NCI-H510A (cell line): ENCODE data around the gene SOX5.
"Not testable (repeated sequence)": the region's sequence is repeated elsewhere in the genome, so short reads cannot be mapped to it uniquely, and the experiment has no call there.

Experiments
- DNase-seq: peaks from one replicate; lab custom pipeline; 2025; lab: John Stamatoyannopoulos, UW

Gene SOX5

GRCh38 chr12:23542187-23542586, 407.3 kb downstream of the SOX5 start:
- DNase-seq: no peak

DNA sequence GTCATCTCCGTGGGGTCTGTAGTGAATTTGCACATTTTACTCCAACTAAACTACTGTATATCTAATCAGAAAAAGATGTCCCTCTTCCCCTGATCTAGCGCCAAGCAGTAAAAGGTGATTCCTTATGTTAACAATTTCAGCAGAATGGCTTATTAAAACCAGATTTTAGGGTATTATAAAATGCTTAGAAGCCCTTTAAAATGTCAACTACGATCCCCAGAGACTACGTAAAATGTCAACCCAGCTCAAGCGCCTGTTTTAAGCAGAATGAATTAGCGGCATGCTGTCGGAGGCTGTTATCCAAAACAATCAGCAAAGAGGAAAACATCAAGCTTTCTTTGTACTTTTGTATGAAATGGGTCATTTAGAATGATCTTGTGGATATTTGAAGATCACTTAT, 408.9 kb downstream of the SOX5 start:
- no peak for DNase-seq

DNA sequence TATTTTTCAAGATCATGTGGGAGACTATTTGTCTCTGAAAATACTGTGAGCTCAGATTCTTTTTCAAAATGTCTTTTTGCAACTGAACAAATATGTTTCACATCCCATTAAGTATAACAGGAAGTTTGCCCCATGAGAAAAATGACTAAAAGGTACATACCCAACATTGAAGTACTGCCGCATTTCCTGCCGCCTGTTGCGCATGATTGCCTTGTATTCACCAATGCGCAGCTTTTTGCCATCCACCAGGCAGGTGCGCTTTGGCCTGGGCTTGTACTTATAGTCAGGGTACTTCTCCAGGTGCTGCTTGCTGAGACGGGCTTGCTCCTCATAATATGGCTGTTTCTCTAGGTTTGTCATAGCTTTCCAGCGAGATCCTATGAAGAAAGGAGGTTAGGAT, 413.2 kb downstream of the SOX5 start:
- peak; percentile 83 for DNase-seq

GRCh38 chr12:23535441-23535840, 414.0 kb downstream of the SOX5 start:
- no peak for DNase-seq

- peak; percentile 50 for DNase-seq
Observed at GRCh38 chr12:23534196-23534595, 415.3 kb downstream of the SOX5 start.

GRCh38 chr12:23533699-23534098, 415.8 kb downstream of the SOX5 start:
- no peak for DNase-seq

DNA sequence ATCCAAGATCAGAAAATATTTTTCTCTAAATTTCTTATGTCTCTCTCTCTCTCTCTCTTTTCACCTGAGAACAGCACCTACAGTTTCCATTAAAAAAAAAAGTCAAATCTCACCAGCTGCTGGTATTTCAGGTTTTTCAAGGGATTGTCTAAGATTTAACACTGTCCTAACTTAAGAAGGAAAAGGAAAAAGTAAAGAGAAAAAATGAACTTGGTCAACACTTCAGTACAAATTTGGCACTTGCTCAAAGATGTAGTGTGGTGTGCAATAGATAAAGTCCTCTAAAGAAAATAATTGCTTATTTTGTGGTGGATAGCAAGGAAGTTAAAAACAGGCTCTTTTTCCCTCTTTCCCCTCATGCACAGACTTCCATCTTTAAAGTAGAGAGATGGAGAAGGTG, 416.2 kb downstream of the SOX5 start:
- no peak for DNase-seq

DNA sequence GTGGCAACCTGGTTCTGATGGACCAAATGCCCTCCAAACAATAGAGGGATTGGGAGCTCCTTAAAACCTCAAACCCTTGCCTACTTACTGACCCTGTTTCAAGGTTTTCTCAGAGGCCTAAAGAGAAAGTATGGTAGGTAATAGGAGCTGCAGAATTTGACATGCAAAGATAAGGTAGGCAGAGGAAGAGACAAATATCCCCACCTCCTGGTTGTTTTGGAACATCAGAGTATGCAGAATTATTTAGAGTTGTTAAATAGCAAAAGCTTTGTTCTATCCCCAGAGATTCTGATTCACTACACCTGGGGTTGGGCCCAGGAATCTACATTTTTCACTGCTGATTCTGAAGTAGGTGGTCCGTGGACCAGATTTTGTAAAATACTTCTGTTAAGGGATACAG, 421.2 kb downstream of the SOX5 start:
- DNase-seq: no peak

- DNase-seq: no peak
Observed at GRCh38 chr12:23525450-23526072, 423.9 kb downstream of the SOX5 start.

DNA sequence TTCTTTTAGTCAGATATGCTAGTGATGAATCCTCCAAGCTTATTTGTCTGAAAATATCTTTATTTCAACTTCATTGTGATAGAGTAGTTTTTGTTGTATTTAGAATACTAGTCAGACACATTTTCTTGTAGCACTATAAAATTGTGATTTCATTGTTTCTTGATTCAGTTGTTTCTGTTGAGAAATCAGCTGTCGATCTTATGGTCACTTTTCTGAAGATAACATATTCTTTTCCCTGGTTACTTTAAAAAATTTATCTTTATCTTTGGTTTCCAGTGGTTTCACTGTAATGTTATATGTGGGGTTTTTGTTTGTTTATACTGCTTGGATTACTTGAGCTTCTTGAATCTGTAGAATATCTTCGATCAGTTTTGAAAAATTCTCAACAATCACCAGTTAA, 426.1 kb downstream of the SOX5 start:
- no peak for DNase-seq

DNA sequence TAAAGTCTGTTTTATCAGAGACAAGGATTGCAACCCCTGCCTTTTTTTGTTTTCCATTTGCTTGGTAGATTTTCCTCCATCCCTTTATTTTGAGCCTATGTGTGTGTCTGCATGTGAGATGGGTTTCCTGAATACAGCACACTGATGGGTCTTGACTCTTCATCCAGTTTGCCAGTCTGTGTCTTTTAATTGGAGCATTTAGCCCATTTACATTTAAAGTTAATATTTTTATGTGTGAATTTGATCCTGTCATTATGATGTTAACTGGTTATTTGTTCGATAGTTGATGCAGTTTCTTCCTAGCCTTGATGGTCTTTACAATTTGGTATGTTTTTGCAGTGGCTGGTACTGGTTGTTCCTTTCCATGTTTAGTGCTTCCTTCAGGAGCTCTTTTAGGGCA, 430.0 kb downstream of the SOX5 start:
- DNase-seq: not testable (repeated sequence)

DNA sequence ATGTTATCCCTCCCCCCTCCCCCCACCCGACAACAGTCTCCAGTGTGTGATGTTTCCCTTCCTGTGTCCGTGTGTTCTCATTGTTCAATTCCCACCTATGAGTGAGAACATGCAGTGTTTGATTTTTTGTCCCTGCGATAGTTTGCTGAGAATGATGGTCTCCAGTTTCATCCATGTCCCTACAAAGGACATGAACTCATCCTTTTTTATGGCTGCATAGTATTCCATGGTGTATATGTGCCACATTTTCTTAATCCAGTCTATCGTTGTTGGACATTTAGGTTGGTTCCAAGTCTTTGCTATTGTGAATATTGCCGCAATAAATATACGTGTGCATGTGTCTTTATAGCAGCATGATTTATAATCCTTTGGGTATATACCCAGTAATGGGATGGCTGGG, 433.7 kb downstream of the SOX5 start:
- not testable (repeated sequence) for DNase-seq

GRCh38 chr12:23510484-23510883, 439.0 kb downstream of the SOX5 start:
- DNase-seq: no peak

DNA sequence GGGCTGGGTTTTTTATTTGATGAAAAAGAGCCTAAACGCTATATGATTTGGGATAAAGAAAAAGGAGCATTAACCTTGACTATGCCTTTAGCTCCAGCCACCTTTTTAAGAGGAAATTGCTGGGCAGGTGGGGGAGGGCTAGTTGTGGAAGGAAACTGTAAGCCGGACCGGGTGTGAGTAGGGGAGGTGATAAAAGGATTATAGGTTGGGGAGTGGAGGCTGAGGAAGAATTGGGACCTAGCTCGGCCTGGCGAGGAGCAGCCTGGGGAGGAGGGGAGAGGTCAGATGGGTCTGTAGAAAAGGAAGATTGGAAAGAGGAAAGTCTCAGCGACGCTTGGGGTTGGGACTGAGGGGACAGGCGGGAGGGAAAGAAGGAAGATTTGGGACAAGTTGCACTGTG, 439.6 kb downstream of the SOX5 start:
- not testable (repeated sequence) for DNase-seq

DNA sequence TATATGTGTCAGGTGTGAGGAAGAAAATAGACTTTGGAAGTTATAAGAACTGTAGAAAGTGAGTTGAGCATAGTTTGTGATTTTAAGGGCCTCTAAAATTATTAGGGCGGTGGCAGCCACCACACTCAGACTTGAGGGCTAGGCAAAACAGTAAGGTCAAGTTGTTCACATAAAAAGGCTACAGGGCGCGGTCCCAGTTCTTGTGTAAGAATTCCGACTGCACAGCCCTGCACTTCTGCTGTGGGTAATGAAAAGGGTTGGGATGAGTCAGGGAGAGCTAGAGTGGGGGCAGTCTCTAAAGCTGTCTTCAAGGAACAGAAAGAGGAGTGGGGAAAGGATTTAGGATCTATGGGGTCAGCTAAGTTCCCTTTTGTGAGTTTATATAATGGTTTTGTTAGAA, 441.7 kb downstream of the SOX5 start:
- not testable (repeated sequence) for DNase-seq

DNA sequence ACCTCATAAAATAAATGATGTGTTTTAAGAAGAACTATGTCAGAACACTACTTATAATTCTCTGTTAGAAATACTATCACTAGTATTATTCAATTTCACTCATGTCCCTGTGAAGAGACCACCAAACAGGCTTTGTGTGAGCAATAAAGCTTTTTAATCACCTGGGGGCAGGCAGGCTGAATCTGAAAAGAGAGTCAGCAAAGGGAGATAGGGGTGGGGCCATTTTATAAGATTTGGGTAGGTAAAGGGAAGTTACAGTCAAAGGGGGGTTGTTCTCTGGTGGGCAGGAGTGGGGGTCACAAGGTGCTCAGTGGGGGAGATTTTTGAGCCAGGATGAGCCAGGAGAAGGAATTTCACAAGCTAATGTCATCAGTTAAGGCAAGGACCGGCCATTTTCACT, 443.7 kb downstream of the SOX5 start:
- not testable (repeated sequence) for DNase-seq

DNA sequence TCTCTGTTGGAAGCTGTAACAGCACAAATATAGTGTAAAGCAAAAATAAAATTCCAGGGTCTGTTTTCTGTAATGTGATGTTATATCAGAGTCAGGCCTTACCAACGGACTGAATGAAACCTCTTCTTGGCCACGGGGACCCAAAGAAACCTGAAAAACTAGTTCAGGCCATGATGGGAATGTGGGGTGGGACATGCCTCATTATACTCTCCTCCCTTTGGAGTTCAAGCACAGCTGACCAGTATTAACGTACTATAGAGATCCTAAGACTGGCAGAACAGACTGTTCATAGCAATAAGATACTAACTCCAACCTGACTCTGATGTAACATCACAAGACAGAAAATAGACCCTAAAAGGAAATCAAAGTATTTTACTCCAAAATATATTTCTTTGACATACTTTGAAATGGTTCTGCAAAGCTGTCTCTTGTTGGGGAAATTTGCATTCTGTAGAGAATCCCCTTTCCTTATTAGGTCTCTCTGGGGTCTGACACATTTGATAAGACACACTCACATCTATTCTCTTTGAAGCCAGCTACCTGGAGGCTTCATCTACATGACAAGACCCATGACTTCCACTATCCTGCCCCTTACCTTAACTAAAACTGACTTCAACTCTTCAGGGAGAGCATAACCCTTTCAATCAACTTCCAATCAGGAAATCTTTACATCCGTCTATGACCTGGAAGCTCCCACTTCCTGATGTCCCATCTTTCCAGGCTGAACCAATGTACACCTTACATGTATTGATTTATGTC, 444.6 kb downstream of the SOX5 start:
- no peak for DNase-seq

DNA sequence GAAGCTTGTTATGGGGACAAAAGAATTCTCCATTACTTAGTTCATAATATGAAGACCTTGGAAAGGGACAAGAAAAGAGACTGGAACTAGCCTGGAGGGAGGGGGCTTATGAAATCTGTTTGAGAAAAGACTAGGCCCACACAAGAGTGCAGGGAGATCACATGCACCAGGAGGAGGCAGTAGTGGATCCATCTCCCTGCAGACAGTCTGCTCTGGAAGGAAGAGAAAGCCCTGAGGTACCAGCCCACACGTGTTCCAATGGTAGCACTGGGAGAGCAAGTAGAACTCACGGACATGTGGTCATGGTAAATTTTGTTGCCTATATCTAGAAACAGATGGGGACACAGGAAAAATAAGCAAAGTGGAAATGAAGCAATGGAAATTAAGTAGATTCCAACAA, 445.4 kb downstream of the SOX5 start:
- no peak for DNase-seq

- no peak for DNase-seq
Observed at GRCh38 chr12:23503544-23503943, 445.9 kb downstream of the SOX5 start.

DNA sequence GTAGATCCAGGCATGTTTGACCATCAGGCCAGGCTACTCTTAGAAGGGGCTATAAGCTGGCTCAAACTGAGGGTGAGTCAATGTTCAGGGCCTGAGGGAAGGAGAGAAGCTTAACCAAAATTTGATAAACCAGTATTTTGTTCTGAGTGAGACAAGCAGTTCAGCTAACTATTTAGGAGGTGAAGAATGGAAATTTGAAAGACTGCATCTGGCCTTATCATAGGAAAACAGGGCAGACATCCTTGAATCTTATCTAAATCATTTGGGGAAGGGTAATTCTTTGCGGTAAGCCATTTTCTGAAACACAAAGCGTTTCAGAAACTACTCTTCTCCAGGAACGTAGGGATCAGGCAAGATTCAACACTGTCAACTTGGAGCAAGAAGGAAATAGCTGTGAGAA, 447.2 kb downstream of the SOX5 start:
- no peak for DNase-seq

GRCh38 chr12:23495472-23495871, 454.0 kb downstream of the SOX5 start:
- no peak for DNase-seq

GRCh38 chr12:23493672-23494071, 455.8 kb downstream of the SOX5 start:
- no peak for DNase-seq

DNA sequence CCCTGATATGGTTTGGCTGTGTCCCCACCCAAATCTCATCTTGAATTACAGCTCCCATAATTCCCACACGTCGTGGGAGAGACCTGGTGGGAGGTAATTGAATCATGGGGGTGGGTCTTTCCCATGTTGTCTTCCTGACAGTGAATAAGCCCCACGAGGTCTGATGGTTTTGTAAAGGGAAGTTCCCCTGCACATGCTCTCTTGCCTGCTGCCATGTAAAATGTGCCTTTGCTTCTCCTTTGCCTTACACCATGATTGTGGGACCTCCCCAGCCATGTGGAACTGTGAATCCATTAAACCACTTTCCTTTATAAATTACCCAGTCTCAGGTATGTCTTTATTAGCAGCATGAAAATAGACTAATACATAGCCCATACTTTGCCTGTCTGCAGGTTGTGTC, 458.4 kb downstream of the SOX5 start:
- not testable (repeated sequence) for DNase-seq

DNA sequence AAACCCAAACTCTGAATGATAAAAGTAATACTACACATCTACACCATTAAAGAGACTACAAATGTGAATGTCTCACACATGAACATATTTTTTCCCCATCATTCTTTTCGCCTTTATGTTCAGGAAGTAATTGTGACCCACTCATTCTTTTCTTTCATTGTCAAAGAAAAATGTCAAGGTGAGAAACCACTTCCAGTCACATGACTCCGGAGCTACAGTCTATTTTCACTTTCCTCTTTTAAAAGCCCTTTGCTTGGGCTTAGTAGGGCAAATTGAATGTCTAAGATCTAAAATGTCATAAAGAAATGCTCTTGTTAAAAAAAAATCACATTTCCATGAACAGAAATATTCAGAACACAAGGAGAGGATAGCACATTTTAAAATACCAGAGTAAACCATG, 461.3 kb downstream of the SOX5 start:
- DNase-seq: no peak
